A172 (cell line): Measurements from ENCODE around the gene SORCS2. TPM values are rescaled to one million over a fixed set of nuclear protein-coding genes. Genes with fewer than 3 reads are reported as not detected.

ENCODE experiments used
- DNase-seq: peaks from one replicate; pipeline ENCODE4 v3.0.0-alpha.2; 2015; ENCODE audit warnings: low spot score
- total RNA-seq: library from RNA; depleted of rRNA; stranded (reverse); fragments of >200 nt; shearing (Covaris generic); gene quantifications from 2 replicates; pipeline ENCODE4 v1.2.3, GENCODE V29; 2014

Gene SORCS2
- total RNA-seq, 1 experiment from 2014 or later: 0.78 TPM

DNA sequence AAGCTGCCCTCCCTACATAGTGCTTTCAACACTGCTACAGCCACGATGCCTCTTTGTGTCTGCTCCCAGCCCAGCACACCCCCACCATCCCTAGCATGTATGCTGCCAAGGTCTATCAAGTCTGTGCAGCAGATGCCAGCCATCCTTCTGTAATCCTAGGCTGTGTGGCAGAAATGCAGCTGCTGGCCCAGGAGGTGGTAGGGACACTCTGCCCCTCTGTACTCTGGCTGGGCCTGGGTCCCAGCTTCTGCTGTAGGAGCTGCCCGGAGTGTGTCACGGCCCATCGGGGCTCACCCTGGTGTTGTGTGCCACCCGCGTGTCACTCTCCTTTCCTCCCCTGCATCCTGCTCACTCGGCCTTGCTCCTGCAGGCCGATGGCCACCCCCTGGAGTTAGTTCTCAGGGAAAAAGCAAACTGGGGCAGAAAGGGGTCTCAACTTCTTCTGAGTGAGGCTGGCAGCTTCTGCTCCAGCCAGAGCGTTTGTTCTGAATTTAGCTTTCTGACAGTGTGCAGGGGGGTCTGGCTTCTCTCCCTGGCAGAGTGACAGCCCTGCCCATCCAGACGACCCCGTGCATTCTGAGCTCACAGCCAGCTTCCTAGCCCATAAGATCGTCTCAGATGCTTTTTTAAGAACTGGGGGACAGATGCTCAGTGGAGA is 219.7 kb downstream of the SORCS2 start:
- DNase-seq: no peak

DNA sequence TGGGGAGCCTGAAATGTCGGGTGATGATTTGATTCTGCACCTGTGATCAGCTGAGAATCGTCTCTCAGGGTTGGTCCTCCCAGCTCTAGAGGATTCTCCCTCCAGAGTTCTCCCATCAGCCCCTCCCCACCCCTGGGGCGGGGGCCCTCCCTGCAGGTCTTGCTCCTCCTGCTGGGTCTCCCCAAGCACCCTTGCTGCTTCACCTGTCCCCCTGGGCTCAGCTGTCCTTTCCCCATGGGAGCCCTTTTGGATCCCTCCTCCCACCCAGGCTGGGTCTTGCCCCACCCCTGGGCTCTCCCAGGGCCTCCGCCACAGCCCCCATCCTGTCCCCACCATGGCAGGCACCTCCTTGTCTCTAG is 220.2 kb downstream of the SORCS2 start:
- no peak for DNase-seq

DNA sequence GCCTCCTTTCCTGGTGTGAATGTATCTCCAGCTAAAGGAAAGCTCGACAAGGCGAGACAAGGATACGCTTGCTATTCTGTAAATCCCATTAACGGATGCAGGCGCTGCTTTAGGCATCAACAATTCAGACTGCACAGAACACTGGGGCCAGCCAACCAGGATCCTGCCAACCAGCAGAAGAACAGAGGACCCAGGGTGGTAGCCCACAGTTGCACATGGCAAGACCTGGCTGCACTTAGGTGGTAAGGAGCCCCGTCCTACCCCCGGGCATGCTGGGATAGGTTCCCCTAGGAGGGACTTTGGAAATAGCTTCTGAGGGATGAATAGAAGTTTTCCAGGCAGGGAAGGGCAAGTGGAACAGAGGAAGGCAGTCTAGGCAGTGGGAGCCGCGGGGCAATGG is 221.7 kb downstream of the SORCS2 start:
- no peak for DNase-seq

GRCh38 chr4:7414736-7415510 is 222.6 kb downstream of the SORCS2 start:
- DNase-seq: no peak

DNA sequence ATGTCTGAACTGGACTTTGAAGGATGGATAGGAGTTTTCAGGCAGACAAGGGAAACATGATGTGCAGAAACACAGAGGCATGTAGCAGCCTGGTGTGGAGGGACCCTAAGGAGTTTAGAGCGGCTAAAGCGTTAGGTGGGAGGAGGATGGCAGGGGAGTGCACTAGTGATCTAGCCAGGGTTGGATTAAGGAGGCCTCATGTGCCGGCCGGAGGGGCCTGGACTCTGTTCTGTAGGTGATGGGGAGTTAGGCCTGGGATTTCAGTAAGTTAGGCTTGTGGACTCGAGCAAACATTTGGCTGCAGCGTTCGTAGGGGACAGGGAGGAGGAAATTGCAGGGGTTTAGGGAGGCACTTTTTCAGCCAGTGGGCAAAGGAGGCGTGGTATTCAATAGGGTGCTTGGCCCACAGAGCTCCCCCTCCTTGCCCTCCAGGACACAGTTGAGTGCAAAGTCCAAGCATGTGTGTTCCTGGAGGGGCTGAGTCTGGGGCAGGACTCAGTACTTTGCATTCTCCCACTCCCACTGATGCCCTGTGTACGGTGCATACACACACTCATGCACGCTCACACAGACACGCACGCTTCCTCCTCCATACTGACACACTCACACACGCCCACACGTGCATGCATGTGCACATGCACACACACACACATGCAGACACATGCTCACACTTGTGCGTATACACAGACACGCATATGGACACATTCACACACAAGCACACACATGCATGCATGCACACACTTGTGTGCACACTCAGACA is 223.8 kb downstream of the SORCS2 start:
- no peak for DNase-seq

DNA sequence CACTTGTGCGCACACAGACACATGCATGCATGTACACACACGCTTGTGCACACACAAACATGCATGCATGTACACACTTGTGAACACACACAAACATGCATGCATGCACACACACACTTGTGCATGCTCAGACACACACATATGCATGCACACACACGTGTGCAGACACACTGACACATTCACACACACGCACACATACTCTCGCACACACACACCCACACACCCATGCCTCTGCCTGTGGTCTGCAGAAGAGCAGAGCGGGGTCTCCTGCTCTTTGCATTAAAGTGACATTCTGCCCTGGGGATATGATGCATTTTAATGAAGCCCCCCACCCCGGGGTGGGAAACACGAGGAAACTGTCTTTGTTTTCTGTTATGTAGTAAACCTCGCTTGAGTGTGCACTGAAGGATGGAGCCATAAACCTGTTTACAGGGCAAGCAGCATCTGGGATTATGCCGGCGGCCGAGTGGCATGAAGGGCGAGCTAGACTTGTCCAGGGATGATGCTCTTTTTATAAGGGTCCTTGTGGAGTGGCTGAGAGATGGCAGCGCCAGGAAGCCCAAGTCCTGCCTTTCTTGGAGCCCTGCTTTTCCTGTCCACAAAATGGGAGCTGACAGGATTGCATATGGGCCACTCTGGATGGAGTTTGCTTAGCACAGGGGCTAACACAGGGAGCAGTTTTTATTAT is 224.6 kb downstream of the SORCS2 start:
- DNase-seq: no peak

DNA sequence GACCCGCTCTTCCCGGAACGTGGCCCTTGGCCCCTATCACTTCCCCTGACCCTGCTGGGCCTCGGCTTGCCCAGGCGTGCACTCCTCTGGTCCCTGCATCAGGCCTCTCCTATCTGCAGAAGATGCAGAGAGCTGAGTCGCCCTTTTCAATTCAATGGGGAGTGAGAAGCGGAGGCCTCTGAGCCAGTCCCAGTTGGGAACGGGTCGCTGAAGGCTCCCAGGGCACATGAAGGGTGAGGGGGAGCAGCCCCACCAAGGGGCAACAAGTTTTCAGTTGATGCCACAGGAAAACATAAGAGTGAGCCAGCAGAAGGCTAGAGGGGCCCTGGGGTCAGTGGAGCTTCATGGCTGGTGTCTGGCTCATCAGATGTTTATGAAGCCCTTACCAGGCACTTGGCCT is 225.3 kb downstream of the SORCS2 start:
- DNase-seq: no peak

DNA sequence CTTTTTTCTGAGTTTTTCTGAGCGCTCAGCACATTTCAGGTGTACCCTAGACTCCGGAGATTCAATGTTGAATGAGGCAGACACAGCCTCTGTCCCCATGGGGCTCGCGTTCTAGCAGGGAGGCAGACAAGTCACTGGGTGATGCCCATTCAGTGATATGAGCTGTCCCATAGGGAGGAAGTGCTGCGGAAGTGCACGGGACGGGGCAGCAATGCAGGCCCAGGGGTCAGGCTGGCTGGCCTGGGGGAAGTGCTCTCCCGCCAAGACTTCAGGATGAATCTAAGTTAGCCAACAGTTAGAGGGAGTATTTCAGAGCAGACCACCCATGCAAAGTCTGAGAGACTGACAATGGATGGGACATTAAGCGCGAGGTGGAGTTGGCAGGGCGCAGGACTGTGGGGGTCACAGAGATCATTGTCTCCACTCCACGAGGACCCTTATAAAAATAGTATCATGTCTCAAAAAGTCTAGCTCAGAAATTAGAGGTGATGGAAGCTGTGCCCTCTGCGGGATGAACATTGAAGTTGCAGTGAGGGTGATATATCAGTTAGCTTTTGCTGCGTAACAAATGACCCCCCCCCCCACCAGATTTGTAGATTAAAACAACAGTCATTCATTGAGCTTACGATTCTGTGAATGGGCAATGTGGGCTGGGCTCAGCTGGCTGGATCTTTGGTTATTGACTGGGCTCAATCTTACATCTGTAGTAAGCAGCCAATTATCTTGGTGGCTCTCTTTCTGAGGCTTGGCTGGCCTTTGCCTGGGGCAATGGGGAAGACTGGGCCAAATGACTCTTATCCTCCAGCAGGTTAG is 226.0 kb downstream of the SORCS2 start:
- no peak for DNase-seq

GRCh38 chr4:7419961-7420660 is 227.8 kb downstream of the SORCS2 start:
- DNase-seq: no peak

DNA sequence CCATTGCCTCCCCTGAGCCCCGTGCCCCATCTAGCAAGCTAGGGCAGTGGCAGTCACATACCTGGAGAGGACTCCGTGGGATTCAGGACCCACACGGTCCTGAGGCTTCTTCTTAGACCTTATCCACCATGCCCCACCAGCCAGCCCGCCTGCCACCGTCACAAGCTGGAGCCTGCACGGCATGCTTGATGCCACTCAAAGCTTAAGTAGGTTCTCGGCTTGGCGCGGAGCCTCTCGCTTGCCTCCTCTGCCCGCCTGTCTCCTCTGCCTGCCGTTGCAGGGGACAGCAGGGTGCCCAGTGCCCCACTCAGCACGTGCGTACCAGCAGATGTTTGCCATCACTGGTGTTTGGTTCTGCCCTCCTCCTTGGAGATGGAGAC is 228.3 kb downstream of the SORCS2 start:
- DNase-seq: no peak

GRCh38 chr4:7421356-7422150 is 229.2 kb downstream of the SORCS2 start:
- no peak for DNase-seq

DNA sequence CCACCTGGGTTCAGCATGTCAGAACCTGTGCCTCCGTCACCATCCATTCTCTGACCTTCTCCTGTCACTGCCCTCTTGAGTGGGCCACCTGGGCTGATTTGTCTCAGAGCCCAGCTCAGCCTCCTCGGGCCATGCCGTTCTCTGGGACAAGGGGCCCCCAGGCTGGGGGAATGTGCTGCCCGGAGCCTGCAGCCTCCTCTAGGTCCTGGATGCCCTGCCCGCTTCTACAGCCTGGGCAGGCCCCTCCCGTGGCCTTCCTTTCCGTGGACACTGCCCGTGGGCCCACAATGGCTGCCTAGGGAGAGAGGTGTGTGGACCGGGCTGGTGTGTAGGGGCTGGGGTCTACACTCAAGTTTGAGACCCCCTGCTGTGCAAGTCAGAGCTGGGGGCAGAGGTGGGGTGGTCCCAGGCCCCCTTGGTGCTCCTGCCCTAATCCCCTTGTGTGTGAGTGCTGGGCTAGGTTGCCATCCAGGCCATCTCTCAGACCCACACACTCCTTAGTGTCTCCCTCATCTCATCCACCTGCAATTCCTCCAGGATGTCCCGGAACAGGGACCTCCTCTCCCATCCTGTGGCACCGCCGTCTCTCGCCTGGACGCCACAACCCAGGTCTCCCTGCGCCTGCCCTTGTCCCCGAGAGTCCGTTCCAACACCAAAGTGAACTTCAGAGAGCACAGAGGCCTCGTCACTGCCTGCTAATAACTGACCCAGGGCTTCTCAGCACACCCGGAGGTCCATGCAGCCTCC is 230.0 kb downstream of the SORCS2 start:
- DNase-seq: no peak

DNA sequence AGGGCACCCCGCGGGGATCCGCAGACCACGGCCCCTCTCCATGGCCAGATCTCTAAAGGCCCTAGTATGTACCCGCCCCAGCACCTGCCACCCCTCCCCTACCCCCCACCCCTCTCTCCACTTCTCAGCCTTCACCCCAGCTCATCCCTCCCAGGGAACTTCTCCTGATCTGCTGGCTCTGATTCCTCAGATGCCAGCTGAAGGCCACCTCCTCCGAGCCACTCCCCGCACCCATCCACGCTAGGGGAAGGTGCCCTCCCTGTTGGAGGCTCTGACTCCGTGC is 230.5 kb downstream of the SORCS2 start:
- DNase-seq: no peak

- no peak for DNase-seq
Measured at GRCh38 chr4:7423391-7423790, 231.1 kb downstream of the SORCS2 start.

DNA sequence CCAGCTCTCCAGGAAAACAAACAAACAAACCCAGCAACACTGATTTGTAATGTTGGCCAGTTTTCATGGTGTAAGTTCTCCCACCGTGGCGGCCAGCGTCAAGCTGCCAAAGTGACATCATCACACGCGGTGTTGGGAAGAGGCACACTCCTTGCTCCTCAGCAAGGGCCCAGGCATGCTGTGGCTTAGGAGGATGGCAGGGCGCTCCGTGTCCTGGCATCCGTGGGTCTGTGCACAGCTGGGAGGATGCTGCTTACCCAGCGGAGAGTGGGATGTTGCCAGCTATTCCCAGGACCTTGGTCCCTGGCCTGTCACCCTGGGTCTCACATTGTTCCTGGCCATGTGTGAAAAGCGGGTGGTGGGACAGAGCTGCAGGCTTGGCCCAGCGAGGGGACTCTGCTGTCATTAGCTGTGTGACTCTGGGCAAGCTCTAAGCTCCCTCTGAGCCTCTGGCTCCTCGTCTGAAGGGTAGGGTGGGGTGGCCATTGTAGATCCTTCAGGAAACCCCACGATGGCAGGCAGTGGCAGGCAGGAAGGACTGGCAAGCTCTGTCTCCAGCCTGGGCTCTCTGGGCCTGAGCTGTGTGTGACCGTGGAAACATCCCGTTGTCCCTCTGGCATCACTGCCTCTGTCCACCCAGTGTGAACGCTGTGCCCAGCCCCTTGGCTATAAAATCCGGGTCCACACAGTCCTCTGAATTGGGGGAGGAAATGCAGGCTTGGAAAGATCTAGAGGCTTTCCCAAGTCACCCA is 231.6 kb downstream of the SORCS2 start:
- DNase-seq: no peak

GRCh38 chr4:7424553-7425111 is 232.3 kb downstream of the SORCS2 start:
- no peak for DNase-seq

DNA sequence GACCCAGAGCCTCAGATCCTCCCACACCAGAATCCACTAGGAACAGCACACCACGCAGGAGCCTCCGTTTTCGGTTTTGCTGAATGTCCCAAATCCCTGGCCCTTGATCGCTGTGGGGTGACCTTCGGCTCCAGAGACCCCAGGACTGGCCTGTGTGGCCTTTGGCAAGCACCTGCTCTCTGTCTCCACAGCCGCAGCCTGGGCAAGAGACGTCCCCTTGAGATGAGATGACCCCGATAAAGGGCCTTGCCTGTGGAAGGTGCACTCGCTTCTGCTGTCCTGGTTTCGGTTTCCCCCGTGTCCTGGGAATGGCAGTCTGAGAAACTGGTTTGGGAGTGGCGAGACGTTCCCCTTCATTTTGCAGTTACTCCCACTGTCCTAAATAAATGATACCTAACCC is 232.8 kb downstream of the SORCS2 start:
- DNase-seq: no peak
